ENCODE measurements around the gene KDM2A.

Gene KDM2A

GRCh38 chr11:67243051-67243450 lies 124.0 kb downstream of the KDM2A start:
- H3K27ac Mint-ChIP-seq, result peak overlapping the region; percentile 79
- no peak for ATAC-seq (replicated peaks)
- H3K9me3 Mint-ChIP-seq, result no peaks in the 10 kb centered on the region
- peaks cover 47 to 67% of the 10 kb centered on the region in 2 donors for H3K36me3 Mint-ChIP-seq
- no peak for DNase-seq
- peaks cover 40 to 58% of the 10 kb centered on the region in 2 donors for H3K4me1 Mint-ChIP-seq
- no peaks in the 10 kb centered on the region for H3K27me3 Mint-ChIP-seq
- peak overlapping the region; percentile 99 to 100 for H3K4me3 Mint-ChIP-seq

GRCh38 chr11:67245046-67245445 lies 126.0 kb downstream of the KDM2A start:
- DNase-seq (no peak), ATAC-seq (replicated peaks) (no peak)
- H3K4me1 Mint-ChIP-seq, result peaks cover 30 to 51% of the 10 kb centered on the region in 2 donors
- H3K9me3 Mint-ChIP-seq, result no peaks in the 10 kb centered on the region
- no peak overlapping the region for H3K4me3 Mint-ChIP-seq
- no peaks in the 10 kb centered on the region for H3K27me3 Mint-ChIP-seq
- H3K27ac Mint-ChIP-seq, result no peak overlapping the region
- H3K36me3 Mint-ChIP-seq, result peaks cover 57 to 78% of the 10 kb centered on the region in 2 donors

- DNase-seq, result no peak
- H3K36me3 Mint-ChIP-seq, result peaks cover 41 to 73% of the 10 kb centered on the region in 2 donors
- H3K4me3 Mint-ChIP-seq, result no peak overlapping the region
- peaks cover 16 to 40% of the 10 kb centered on the region in 2 donors for H3K4me1 Mint-ChIP-seq
- no peaks in the 10 kb centered on the region for H3K27me3 Mint-ChIP-seq
- peak overlapping the region; percentile 67 for H3K27ac Mint-ChIP-seq
- no peak for ATAC-seq (replicated peaks)
- H3K9me3 Mint-ChIP-seq, result no peaks in the 10 kb centered on the region
These were observed 129.0 kb downstream of the KDM2A start for GRCh38 chr11:67247946-67248550.

- no peak overlapping the region for H3K4me3 Mint-ChIP-seq
- H3K27ac Mint-ChIP-seq, result peak overlapping the region; percentile 67
- no peak for ATAC-seq (replicated peaks)
- H3K27me3 Mint-ChIP-seq, result no peaks in the 10 kb centered on the region
- DNase-seq, result no peak
- H3K9me3 Mint-ChIP-seq, result no peaks in the 10 kb centered on the region
- peaks cover 14 to 40% of the 10 kb centered on the region in 2 donors for H3K4me1 Mint-ChIP-seq
- peaks cover 41 to 74% of the 10 kb centered on the region in 2 donors for H3K36me3 Mint-ChIP-seq
These were observed 129.6 kb downstream of the KDM2A start for GRCh38 chr11:67248653-67249052.

- ATAC-seq (replicated peaks) (no peak), DNase-seq (no peak)
- no peaks in the 10 kb centered on the region for H3K9me3 Mint-ChIP-seq
- H3K27ac Mint-ChIP-seq, result peak overlapping the region; percentile 62
- no peaks in the 10 kb centered on the region for H3K27me3 Mint-ChIP-seq
- no peak overlapping the region for H3K4me3 Mint-ChIP-seq
- peaks cover 40 to 76% of the 10 kb centered on the region in 2 donors for H3K36me3 Mint-ChIP-seq
- peaks cover 9 to 33% of the 10 kb centered on the region in 2 donors for H3K4me1 Mint-ChIP-seq
These were observed 131.3 kb downstream of the KDM2A start for GRCh38 chr11:67250059-67251043.

- DNase-seq (no peak), ATAC-seq (replicated peaks) (no peak)
- Mint-ChIP-seq H3K4me1 (peaks cover 13 to 33% of the 10 kb centered on the region in 2 donors), H3K27me3 (no peaks in the 10 kb centered on the region), H3K9me3 (no peaks in the 10 kb centered on the region), H3K4me3 (no peak overlapping the region), H3K27ac (no peak overlapping the region), H3K36me3 (peaks cover 46 to 74% of the 10 kb centered on the region in 2 donors)
These were observed 132.8 kb downstream of the KDM2A start for GRCh38 chr11:67251841-67252240.

GRCh38 chr11:67252831-67253239 lies 133.8 kb downstream of the KDM2A start:
- no peaks in the 10 kb centered on the region for H3K27me3 Mint-ChIP-seq
- no peak overlapping the region for H3K4me3 Mint-ChIP-seq
- peaks cover 52 to 79% of the 10 kb centered on the region in 2 donors for H3K36me3 Mint-ChIP-seq
- H3K27ac Mint-ChIP-seq, result peak overlapping the region; percentile 38
- DNase-seq (no peak), ATAC-seq (replicated peaks) (peak; percentile 72 to 74)
- H3K4me1 Mint-ChIP-seq, result peaks cover 13 to 33% of the 10 kb centered on the region in 2 donors
- H3K9me3 Mint-ChIP-seq, result no peaks in the 10 kb centered on the region

- peaks cover 13 to 33% of the 10 kb centered on the region in 2 donors for H3K4me1 Mint-ChIP-seq
- H3K4me3 Mint-ChIP-seq, result no peak overlapping the region
- DNase-seq (no peak), ATAC-seq (replicated peaks) (no peak)
- H3K27ac Mint-ChIP-seq, result peak overlapping the region; percentile 85
- no peaks in the 10 kb centered on the region for H3K27me3 Mint-ChIP-seq
- peaks cover 46 to 67% of the 10 kb centered on the region in 2 donors for H3K36me3 Mint-ChIP-seq
- no peaks in the 10 kb centered on the region for H3K9me3 Mint-ChIP-seq
These were observed 135.0 kb downstream of the KDM2A start for GRCh38 chr11:67253872-67254624.

GRCh38 chr11:67254798-67255197 lies 135.7 kb downstream of the KDM2A start:
- H3K27ac Mint-ChIP-seq, result no peak overlapping the region
- no peaks in the 10 kb centered on the region for H3K27me3 Mint-ChIP-seq
- peaks cover 39 to 59% of the 10 kb centered on the region in 2 donors for H3K36me3 Mint-ChIP-seq
- DNase-seq (no peak), ATAC-seq (replicated peaks) (no peak)
- H3K9me3 Mint-ChIP-seq, result no peaks in the 10 kb centered on the region
- no peak overlapping the region for H3K4me3 Mint-ChIP-seq
- H3K4me1 Mint-ChIP-seq, result peaks cover 11 to 26% of the 10 kb centered on the region in 2 donors

GRCh38 chr11:67255353-67255752 lies 136.3 kb downstream of the KDM2A start:
- H3K4me3 Mint-ChIP-seq, result no peak overlapping the region
- peaks cover 11 to 21% of the 10 kb centered on the region in 2 donors for H3K4me1 Mint-ChIP-seq

GRCh38 chr11:67255864-67256263 lies 136.8 kb downstream of the KDM2A start:
- H3K4me3 Mint-ChIP-seq, result no peak overlapping the region
- no peak for ATAC-seq (replicated peaks)
- H3K4me1 Mint-ChIP-seq, result peaks cover 9 to 21% of the 10 kb centered on the region in 2 donors
- H3K9me3 Mint-ChIP-seq, result no peaks in the 10 kb centered on the region
- H3K27me3 Mint-ChIP-seq, result no peaks in the 10 kb centered on the region
- H3K27ac Mint-ChIP-seq, result no peak overlapping the region
- H3K36me3 Mint-ChIP-seq, result peaks cover 31 to 48% of the 10 kb centered on the region in 2 donors
- no peak for DNase-seq

More at GRCh38 chr11:67255353-67255752, 136.3 kb downstream of the KDM2A start:
- no peak for ATAC-seq (replicated peaks)
- Mint-ChIP-seq H3K27me3 (no peaks in the 10 kb centered on the region), H3K9me3 (no peaks in the 10 kb centered on the region), H3K36me3 (peaks cover 35 to 54% of the 10 kb centered on the region in 2 donors), H3K27ac (peak overlapping the region; percentile 60)
- DNase-seq, result no peak

- Mint-ChIP-seq H3K27ac (peak overlapping the region; percentile 59), H3K27me3 (no peaks in the 10 kb centered on the region), H3K4me3 (no peak overlapping the region), H3K9me3 (no peaks in the 10 kb centered on the region), H3K36me3 (peaks cover 31 to 46% of the 10 kb centered on the region in 2 donors), H3K4me1 (peaks cover 12 to 26% of the 10 kb centered on the region in 2 donors)
- no peak for ATAC-seq (replicated peaks)
- no peak for DNase-seq
These were observed 137.5 kb downstream of the KDM2A start for GRCh38 chr11:67256477-67257135.

GRCh38 chr11:67260406-67260805 lies 141.3 kb downstream of the KDM2A start:
- ATAC-seq (replicated peaks), result no peak
- Mint-ChIP-seq H3K4me3 (peak overlapping the region; percentile 26 to 81), H3K27me3 (no peaks in the 10 kb centered on the region), H3K27ac (no peak overlapping the region), H3K9me3 (no peaks in the 10 kb centered on the region), H3K36me3 (peaks cover 11 to 15% of the 10 kb centered on the region in 2 donors), H3K4me1 (peaks cover 30 to 45% of the 10 kb centered on the region in 2 donors)
- no peak for DNase-seq

All from stimulated activated naive B cell treated with anti-CD40 and anti-IgM and Interleukin-4, amounts not matched to agents 10 μg/mL and 1 μg/mL and 100 μg/mL, for 72 hours (primary cell).